Activated naive CD4-positive, alpha-beta T cell treated with anti-CD3 and anti-CD28 coated beads for 36 hours (primary cell): ENCODE measurements around the gene LHFPL6. TPM values are rescaled to one million over a fixed set of nuclear protein-coding genes. Genes with fewer than 3 reads are reported as not detected.
"Not testable (repeated sequence)": the region's sequence is repeated elsewhere in the genome, so short reads cannot be mapped to it uniquely, and the experiment has no call there.

ENCODE experiments used
- CTCF ChIA-PET: fragments of 350-600 bp; sonication (Branson Sonifier 250); formaldehyde crosslinking; loops from one replicate; lab custom pipeline; 2021; ENCODE audit warnings: antibody characterized with exemption; lab: Charles Lee
- DNase-seq: peaks from one replicate; pipeline ENCODE4 v3.0.0-alpha.2; 2020
- H3K27ac Mint-ChIP-seq: one replicate; pipeline ENCODE4 v1.8.0; 2021; ENCODE audit warnings: mild to moderate bottlenecking, mixed read lengths
- H3K27me3 Mint-ChIP-seq: one replicate; pipeline ENCODE4 v1.8.0; 2021; ENCODE audit warnings: low read depth, mixed read lengths
- H3K36me3 Mint-ChIP-seq: one replicate; pipeline ENCODE4 v1.8.0; 2021; ENCODE audit warnings: low read depth, mixed read lengths
- H3K4me1 Mint-ChIP-seq: one replicate; pipeline ENCODE4 v1.8.0; 2021; ENCODE audit warnings: low read depth, mixed read lengths
- H3K4me3 Mint-ChIP-seq: one replicate; pipeline ENCODE4 v1.8.0; 2021; ENCODE audit warnings: mild to moderate bottlenecking, moderate library complexity, mixed read lengths
- H3K9me3 Mint-ChIP-seq: one replicate; pipeline ENCODE4 v1.8.0; 2021; ENCODE audit warnings: mixed read lengths
- intact Hi-C: fragments of 100-400 bp; cut with micrococcal nuclease; formaldehyde crosslinking; loops from one replicate; pipeline ENCODE4 v1.15.1; 2023
- total RNA-seq, 2 experiments: library from RNA; stranded (reverse); gene quantifications; one replicate each; pipeline ENCODE4 v1.2.3, GENCODE V29; 2021

LHFPL6 gene
- total RNA-seq, 2 experiments from 2014 or later: 1.2 to 1.5 TPM

DNA sequence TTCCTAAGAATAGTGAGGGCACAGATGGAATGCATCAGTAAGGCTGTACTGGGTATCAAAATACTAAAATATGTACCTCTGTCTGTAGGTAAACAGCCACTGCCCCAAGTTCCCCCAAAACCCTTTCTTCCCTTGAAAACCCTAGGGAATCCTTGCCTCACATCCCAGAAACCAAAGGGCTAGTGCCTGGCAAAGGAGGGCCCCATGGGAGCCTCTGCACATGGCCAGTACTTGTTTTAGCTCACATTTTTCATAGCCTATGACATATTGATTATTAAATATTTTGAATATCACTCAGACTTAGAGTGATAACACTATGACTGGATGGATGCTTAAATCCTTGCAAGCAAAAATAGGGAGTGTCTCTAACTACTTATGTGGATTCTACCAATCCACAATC is 237.1 kb downstream of the LHFPL6 start:
- H3K27me3 Mint-ChIP-seq: peaks cover 4% of the 10 kb centered on the region
- no peak overlapping the region for H3K27ac Mint-ChIP-seq
- H3K9me3 Mint-ChIP-seq: no peaks in the 10 kb centered on the region
- H3K4me3 Mint-ChIP-seq: no peak overlapping the region
- DNase-seq: no peak
- CTCF ChIA-PET: no interaction called here
- intact Hi-C loops: no loop called here
- H3K36me3 Mint-ChIP-seq: no peaks in the 10 kb centered on the region
- no peaks in the 10 kb centered on the region for H3K4me1 Mint-ChIP-seq

- Mint-ChIP-seq H3K27me3 (peaks cover 4% of the 10 kb centered on the region), H3K4me1 (no peaks in the 10 kb centered on the region), H3K4me3 (no peak overlapping the region), H3K9me3 (no peaks in the 10 kb centered on the region), H3K27ac (no peak overlapping the region), H3K36me3 (no peaks in the 10 kb centered on the region)
- intact Hi-C loops: no loop called here
- DNase-seq: no peak
- CTCF ChIA-PET: no interaction called here
Measured at GRCh38 chr13:39364947-39365468, 238.0 kb downstream of the LHFPL6 start.

DNA sequence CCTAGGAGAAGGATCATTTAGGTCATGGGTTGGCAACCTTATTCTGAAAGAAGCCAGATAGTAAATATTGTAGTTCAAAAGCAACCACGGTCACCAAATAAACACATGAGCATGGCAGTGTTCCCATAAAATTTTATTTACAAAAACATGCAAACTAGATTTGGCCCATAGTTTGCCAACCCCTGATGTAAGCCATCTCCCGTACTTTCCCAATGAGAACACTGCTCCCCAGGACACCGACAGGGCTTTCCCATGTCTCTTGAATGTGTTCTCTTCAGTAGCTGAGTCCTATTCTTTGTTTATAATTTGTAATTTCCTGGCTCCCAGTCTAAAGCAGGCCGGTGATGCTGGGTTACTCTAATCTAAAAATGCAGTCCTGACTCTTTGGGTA is 239.6 kb downstream of the LHFPL6 start:
- no peak overlapping the region for H3K4me3 Mint-ChIP-seq
- intact Hi-C loops: no loop called here
- H3K9me3 Mint-ChIP-seq: no peaks in the 10 kb centered on the region
- no peak for DNase-seq
- H3K4me1 Mint-ChIP-seq: no peaks in the 10 kb centered on the region
- no peaks in the 10 kb centered on the region for H3K36me3 Mint-ChIP-seq
- H3K27ac Mint-ChIP-seq: no peak overlapping the region
- H3K27me3 Mint-ChIP-seq: peaks cover 4% of the 10 kb centered on the region
- CTCF ChIA-PET: no interaction called here

GRCh38 chr13:39362652-39363381 is 240.2 kb downstream of the LHFPL6 start:
- H3K9me3 Mint-ChIP-seq: no peaks in the 10 kb centered on the region
- no peak overlapping the region for H3K4me3 Mint-ChIP-seq
- H3K4me1 Mint-ChIP-seq: no peaks in the 10 kb centered on the region
- CTCF ChIA-PET: no interaction called here
- H3K27me3 Mint-ChIP-seq: peaks cover 4% of the 10 kb centered on the region
- H3K27ac Mint-ChIP-seq: no peak overlapping the region
- intact Hi-C loops: no loop called here
- no peaks in the 10 kb centered on the region for H3K36me3 Mint-ChIP-seq
- DNase-seq: no peak

DNA sequence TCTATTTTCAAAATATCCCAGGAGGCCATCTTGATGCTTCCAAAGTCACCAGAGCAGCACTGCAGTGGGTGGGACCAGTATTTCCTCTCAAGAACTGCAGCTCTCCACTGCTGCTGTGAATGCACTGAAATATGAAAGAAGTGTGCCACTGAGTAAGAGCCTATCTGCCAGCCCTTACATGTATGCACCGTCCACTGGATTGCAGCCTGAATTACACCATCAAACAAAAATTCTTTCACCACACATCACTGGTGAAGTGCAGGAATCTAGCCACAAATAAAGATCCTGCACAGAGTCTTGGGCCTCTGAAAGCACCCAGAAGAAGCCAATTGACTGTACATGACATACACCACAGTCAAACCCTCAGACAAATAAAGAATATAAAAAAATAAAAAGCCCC is 249.0 kb downstream of the LHFPL6 start:
- peaks cover 10% of the 10 kb centered on the region for H3K27me3 Mint-ChIP-seq
- H3K4me1 Mint-ChIP-seq: no peaks in the 10 kb centered on the region
- CTCF ChIA-PET: no interaction called here
- no peak overlapping the region for H3K27ac Mint-ChIP-seq
- no peak for DNase-seq
- intact Hi-C loops: no loop called here
- no peak overlapping the region for H3K4me3 Mint-ChIP-seq
- H3K36me3 Mint-ChIP-seq: no peaks in the 10 kb centered on the region
- H3K9me3 Mint-ChIP-seq: no peaks in the 10 kb centered on the region

DNA sequence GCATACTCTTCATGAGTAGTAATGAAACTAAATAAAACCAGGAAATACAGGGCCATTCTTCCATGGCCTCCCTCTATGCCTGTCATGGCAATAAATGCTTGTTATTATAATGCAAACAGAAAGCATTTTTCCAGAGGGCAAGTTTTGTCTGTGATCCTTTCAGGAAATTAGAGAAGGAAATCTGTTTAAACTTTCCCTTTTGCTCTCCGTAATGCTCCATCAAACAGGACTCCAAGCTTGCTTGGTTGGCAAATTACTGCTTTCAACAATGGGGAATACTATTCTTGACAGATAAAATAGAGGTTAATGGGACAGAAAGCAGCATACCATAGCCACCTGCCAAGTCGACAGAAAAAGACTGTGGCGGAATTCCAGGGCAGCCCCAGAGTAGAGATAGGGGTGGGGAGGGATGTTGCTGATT is 252.5 kb downstream of the LHFPL6 start:
- CTCF ChIA-PET: no interaction called here
- Mint-ChIP-seq H3K36me3 (no peaks in the 10 kb centered on the region), H3K27me3 (peaks cover 10% of the 10 kb centered on the region), H3K27ac (no peak overlapping the region), H3K4me1 (no peaks in the 10 kb centered on the region), H3K9me3 (no peaks in the 10 kb centered on the region), H3K4me3 (no peak overlapping the region)
- DNase-seq: no peak
- intact Hi-C loops: no loop called here

DNA sequence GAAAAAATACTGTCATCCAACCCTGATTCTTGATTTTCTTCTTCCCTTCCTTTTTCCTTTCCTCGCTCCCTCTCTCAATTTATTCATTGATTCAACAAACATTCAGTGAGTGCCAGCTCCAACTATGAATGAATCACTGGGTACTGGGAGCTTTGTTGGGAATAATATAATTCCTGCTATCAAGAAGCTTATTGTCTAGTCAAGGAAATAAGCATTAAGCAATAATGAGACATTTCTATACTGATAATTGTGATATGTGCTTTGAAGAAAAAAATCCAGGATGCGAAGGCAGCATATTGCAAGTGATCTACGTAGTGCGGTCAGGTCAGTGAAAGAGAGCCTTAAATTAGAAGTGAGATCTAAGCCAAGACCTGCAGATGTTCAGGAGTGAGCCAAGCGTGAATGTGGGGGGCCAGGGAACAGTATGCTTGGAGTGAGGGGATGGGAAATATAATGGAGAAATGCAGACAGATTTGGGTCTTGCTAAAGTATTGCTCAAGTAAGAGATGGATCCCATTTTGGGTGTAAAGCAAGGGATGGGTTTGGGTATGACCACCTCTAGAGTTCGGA is 253.5 kb downstream of the LHFPL6 start:
- Mint-ChIP-seq H3K4me1 (no peaks in the 10 kb centered on the region), H3K4me3 (no peak overlapping the region), H3K27ac (no peak overlapping the region), H3K36me3 (no peaks in the 10 kb centered on the region), H3K9me3 (no peaks in the 10 kb centered on the region), H3K27me3 (peaks cover 10% of the 10 kb centered on the region)
- intact Hi-C loops: no loop called here
- CTCF ChIA-PET: no interaction called here
- DNase-seq: no peak

DNA sequence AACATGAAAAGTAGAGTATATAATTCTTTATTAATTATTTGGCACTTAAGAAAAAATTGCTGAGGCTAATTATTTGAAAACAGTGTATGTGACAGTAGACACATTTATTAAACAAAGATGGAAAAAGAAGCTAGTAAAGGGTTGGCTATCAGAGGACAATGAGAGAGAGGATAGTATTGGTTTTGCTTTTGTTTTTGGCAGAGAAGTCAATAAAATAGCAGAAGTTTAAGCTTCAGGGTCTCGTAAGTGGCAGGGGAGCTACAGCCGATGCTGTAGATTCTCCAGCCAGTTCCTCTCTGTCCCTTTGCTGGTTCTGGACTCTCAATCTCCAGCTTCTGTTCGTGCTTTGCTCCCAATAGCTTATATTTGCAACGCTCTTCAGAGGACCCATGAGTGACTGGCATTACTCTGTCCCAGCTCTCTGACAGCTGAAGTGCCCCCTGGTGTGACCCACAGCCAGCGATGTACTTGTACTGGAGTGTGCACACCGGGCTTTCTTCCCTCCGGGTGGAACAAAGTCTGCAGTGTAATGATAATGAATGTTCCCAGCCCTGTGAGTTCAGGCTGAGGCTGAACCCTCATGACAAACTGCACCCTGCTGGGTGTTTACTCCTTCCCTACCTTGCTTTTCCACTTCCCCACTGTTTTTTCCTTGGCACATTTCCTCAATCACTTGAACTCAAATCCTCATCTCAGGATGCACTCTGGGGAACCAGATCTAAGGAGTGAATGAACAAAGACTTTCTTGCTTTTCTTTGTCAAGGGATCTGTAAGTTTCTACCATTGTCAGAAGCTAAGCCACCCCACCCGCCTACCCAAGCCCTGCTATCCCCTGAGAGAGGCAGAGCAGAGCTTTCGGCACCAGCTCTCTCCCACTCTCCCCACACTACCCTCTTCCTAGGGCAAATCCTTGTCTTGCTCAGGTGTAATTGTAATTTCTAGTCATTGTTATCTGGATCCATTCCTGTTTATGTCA is 254.8 kb downstream of the LHFPL6 start:
- peaks cover 10% of the 10 kb centered on the region for H3K27me3 Mint-ChIP-seq
- no peaks in the 10 kb centered on the region for H3K36me3 Mint-ChIP-seq
- H3K4me1 Mint-ChIP-seq: no peaks in the 10 kb centered on the region
- H3K4me3 Mint-ChIP-seq: no peak overlapping the region
- no peak for DNase-seq
- H3K27ac Mint-ChIP-seq: no peak overlapping the region
- CTCF ChIA-PET: interaction anchor here (1.1 to 1.3 kb wide), 2 partner anchors 74 to 166 kb away, joined by 3 to 4 read pairs; no protein-coding TSS in a partner anchor
- intact Hi-C loops: no loop called here
- no peaks in the 10 kb centered on the region for H3K9me3 Mint-ChIP-seq

DNA sequence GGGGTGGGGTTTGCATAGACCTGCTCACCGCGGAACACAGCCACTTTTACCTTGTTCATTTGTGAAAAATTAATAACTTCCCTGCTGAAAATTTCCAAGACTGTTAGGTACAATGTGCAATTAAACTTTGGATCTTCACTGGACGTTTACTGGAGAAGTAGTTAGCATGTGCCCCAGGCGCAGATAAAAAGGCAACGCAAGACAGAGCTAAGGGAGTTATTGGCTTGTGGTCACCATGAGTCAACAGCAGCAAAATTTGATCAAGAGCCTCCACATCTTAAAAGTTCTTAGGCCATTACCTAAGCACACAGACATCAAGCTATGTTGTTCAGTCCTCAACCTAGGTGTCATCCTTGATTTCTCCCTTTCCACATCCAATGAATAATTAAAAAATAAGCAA is 257.0 kb downstream of the LHFPL6 start:
- Mint-ChIP-seq H3K27me3 (peaks cover 20% of the 10 kb centered on the region), H3K4me3 (no peak overlapping the region), H3K9me3 (no peaks in the 10 kb centered on the region)

DNA sequence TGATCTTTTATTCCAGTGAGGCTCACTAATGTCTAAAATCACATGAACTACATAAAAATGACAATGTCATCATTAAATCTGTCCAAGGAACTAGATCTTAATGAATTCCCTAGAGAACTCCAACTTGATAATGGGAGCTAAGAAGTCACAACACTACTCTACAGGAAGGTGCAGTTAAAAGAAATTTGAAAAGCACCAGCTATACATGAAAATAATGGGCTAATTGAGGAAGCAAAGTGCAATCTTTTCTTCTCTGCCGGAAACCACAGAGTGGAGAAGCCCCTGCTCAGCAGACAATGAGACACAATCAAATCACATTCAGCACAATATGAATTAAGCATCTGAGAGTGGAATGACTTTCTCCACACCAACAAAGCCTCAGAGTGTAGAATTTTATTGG is 261.7 kb downstream of the LHFPL6 start:
- CTCF ChIA-PET: no interaction called here
- no peak overlapping the region for H3K4me3 Mint-ChIP-seq
- no peaks in the 10 kb centered on the region for H3K4me1 Mint-ChIP-seq
- H3K36me3 Mint-ChIP-seq: no peaks in the 10 kb centered on the region
- no peak for DNase-seq
- intact Hi-C loops: no loop called here
- no peak overlapping the region for H3K27ac Mint-ChIP-seq
- no peaks in the 10 kb centered on the region for H3K9me3 Mint-ChIP-seq
- H3K27me3 Mint-ChIP-seq: peaks cover 18% of the 10 kb centered on the region

More for the DNA sequence above, 257.0 kb downstream of the LHFPL6 start:
- H3K27ac Mint-ChIP-seq: no peak overlapping the region
- DNase-seq: no peak
- no peaks in the 10 kb centered on the region for H3K4me1 Mint-ChIP-seq
- H3K36me3 Mint-ChIP-seq: no peaks in the 10 kb centered on the region
- CTCF ChIA-PET: no interaction called here
- intact Hi-C loops: no loop called here

DNA sequence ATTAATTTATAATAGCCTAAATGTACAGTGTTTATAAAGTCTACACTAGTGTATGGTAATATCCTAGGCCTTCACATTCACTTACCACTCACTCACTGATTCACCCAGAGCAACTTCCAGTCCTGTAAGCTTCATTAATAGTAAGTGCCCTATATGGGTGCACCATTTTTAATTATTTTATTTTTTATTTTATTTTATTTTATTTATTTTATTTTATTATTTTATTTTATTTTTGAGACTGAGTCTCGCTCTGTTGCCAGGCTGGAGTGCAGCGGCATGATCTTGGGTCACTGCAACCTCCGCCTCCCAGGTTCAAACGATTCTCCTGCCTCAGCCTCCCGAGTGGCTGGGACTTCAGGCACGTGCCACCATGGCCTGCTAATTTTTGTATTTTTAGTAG is 264.9 kb downstream of the LHFPL6 start:
- intact Hi-C loops, DNase-seq, CTCF ChIA-PET, H3K9me3 Mint-ChIP-seq, H3K4me1 Mint-ChIP-seq, H3K4me3 Mint-ChIP-seq, H3K36me3 Mint-ChIP-seq, H3K27ac Mint-ChIP-seq: not testable (repeated sequence)
- H3K27me3 Mint-ChIP-seq: peaks cover 21% of the 10 kb centered on the region

- Mint-ChIP-seq H3K9me3 (peaks cover 7% of the 10 kb centered on the region), H3K4me3 (no peak overlapping the region), H3K4me1 (no peaks in the 10 kb centered on the region), H3K27me3 (peaks cover 15% of the 10 kb centered on the region), H3K27ac (no peak overlapping the region), H3K36me3 (no peaks in the 10 kb centered on the region)
- CTCF ChIA-PET: interaction anchor here (0.6 kb wide), 1 partner anchor 73 kb away, joined by 3 read pairs; no protein-coding TSS in a partner anchor
- DNase-seq: no peak
- intact Hi-C loops: no loop called here
Measured at GRCh38 chr13:39336937-39337336, 266.1 kb downstream of the LHFPL6 start.
